NCI-H1092 (cell line): ENCODE measurements around the gene RASA4.
"Not testable (repeated sequence)": the region's sequence is repeated elsewhere in the genome, so short reads cannot be mapped to it uniquely, and the experiment has no call there.

ENCODE experiments used
- DNase-seq: peaks from one replicate; lab custom pipeline; 2025; lab: John Stamatoyannopoulos, UW

RASA4 gene

GRCh38 chr7:102606848-102607247 lies 9.7 kb downstream of the RASA4 start:
- DNase-seq, result not testable (repeated sequence)

- DNase-seq, result not testable (repeated sequence)
Measured at GRCh38 chr7:102604431-102605145, 12.0 kb downstream of the RASA4 start.

- not testable (repeated sequence) for DNase-seq
Measured at GRCh38 chr7:102602317-102602716, 14.2 kb downstream of the RASA4 start.

- not testable (repeated sequence) for DNase-seq
Measured at GRCh38 chr7:102599699-102600098, 16.9 kb downstream of the RASA4 start.

- not testable (repeated sequence) for DNase-seq
Measured at GRCh38 chr7:102596036-102596435, 20.5 kb downstream of the RASA4 start.

- DNase-seq, result not testable (repeated sequence)
Measured at GRCh38 chr7:102593637-102594334, 22.8 kb downstream of the RASA4 start.

GRCh38 chr7:102592477-102593019 lies 24.0 kb downstream of the RASA4 start:
- DNase-seq, result not testable (repeated sequence)

GRCh38 chr7:102589857-102590256 lies 26.7 kb downstream of the RASA4 start:
- not testable (repeated sequence) for DNase-seq

- DNase-seq, result not testable (repeated sequence)
Measured at GRCh38 chr7:102583495-102583894, 33.1 kb downstream of the RASA4 start.

- not testable (repeated sequence) for DNase-seq
Measured at GRCh38 chr7:102581722-102582121, 34.8 kb downstream of the RASA4 start.

- DNase-seq, result not testable (repeated sequence)
Measured at GRCh38 chr7:102578486-102578885, 38.1 kb downstream of the RASA4 start.

- DNase-seq, result not testable (repeated sequence)
Measured at GRCh38 chr7:102577315-102578240, 39.0 kb downstream of the RASA4 start.

GRCh38 chr7:102576363-102576762 lies 40.2 kb downstream of the RASA4 start:
- DNase-seq, result not testable (repeated sequence)

GRCh38 chr7:102574607-102575006 lies 41.9 kb downstream of the RASA4 start:
- DNase-seq, result not testable (repeated sequence)

GRCh38 chr7:102572261-102573239 lies 44.0 kb downstream of the RASA4 start, which contains the start of gene POLR2J3:
Gene POLR2J3 (minus strand): TSS chr7:102572583. CDS start chr7:102572521, 62 bp downstream.
- DNase-seq, result not testable (repeated sequence)

- not testable (repeated sequence) for DNase-seq
Measured at GRCh38 chr7:102568620-102569019, 47.9 kb downstream of the RASA4 start.

- not testable (repeated sequence) for DNase-seq
Measured at GRCh38 chr7:102550808-102551422, 65.6 kb downstream of the RASA4 start, which contains the start of gene SPDYE2. Gene SPDYE2 (plus strand): TSS chr7:102551226. CDS start chr7:102553256, 2,030 bp downstream.

- DNase-seq, result not testable (repeated sequence)
Measured at GRCh38 chr7:102546353-102546752, 70.2 kb downstream of the RASA4 start.

GRCh38 chr7:102545288-102545687 lies 71.3 kb downstream of the RASA4 start:
- not testable (repeated sequence) for DNase-seq

GRCh38 chr7:102544372-102544771 lies 72.2 kb downstream of the RASA4 start:
- DNase-seq, result not testable (repeated sequence)
